Keratinocyte (primary cell): Measurements from ENCODE around the gene ARPC5. TPM values are rescaled to one million over a fixed set of nuclear protein-coding genes. Genes with fewer than 3 reads are reported as not detected.

Source experiments
- DNase-seq: peaks from one replicate; pipeline ENCODE4 v3.0.0-alpha.2; 2011; ENCODE audit warnings: low read depth, missing footprints, low spot score
- FAIRE-seq: peaks from 2 replicates; lab custom pipeline; 2011; peaks lifted over from hg19 to GRCh38; lab: Jason Lieb, UNC
- H2AFZ ChIP-seq: 2 replicates; pipeline ENCODE4 v1.6.0; 2012; ENCODE audit warnings: low read length, control low read depth, inconsistent platforms; ENCODE audit not compliant: control insufficient read depth
- H3K27ac ChIP-seq: 2 replicates; pipeline ENCODE4 v1.5.1; 2011; ENCODE audit warnings: low read length; ENCODE audit not compliant: control insufficient read depth, insufficient read depth
- H3K27me3 ChIP-seq: 3 replicates; pipeline ENCODE4 v1.6.0; 2011; ENCODE audit warnings: low read length; ENCODE audit not compliant: control insufficient read depth, insufficient read depth; ENCODE audit errors: extremely low read depth
- H3K36me3 ChIP-seq, 2 experiments: 2 replicates in 1 of 2; 3 replicates in 1 of 2; pipeline ENCODE4 v1.5.1; 2011; ENCODE audit warnings: low read length in 2 of 2, mild to moderate bottlenecking in 1 of 2; ENCODE audit not compliant: control insufficient read depth in 2 of 2, insufficient read depth in 2 of 2; ENCODE audit errors: extremely low read depth in 1 of 2
- H3K4me1 ChIP-seq: 3 replicates; pipeline ENCODE4 v1.5.1; 2011; ENCODE audit warnings: low read length; ENCODE audit not compliant: control insufficient read depth, insufficient read depth; ENCODE audit errors: extremely low read depth
- H3K4me2 ChIP-seq: 3 replicates; pipeline ENCODE4 v1.6.0; 2011; ENCODE audit warnings: low read depth, low read length; ENCODE audit not compliant: control insufficient read depth, insufficient read depth; ENCODE audit errors: extremely low read depth
- H3K4me3 ChIP-seq, 3 experiments: fragments of 200-600 bp in 1 of 3; sonication (generic) in 1 of 3; 2 replicates in 2 of 3; 3 replicates in 1 of 3; pipeline ENCODE4 v1.5.1; 2011 to 2016; ENCODE audit warnings: low read length in 3 of 3, mild to moderate bottlenecking in 3 of 3, control low read depth in 2 of 3, inconsistent platforms in 1 of 3, low read depth in 1 of 3, mixed read lengths in 1 of 3, mixed run types in 1 of 3, moderate library complexity in 1 of 3; ENCODE audit not compliant: control insufficient read depth in 2 of 3, insufficient read depth in 2 of 3; ENCODE audit errors: extremely low read depth in 1 of 3
- H3K79me2 ChIP-seq: 2 replicates; pipeline ENCODE4 v1.6.0; 2012; ENCODE audit warnings: low read length; ENCODE audit not compliant: control insufficient read depth, insufficient read depth
- H3K9ac ChIP-seq: 3 replicates; pipeline ENCODE4 v1.6.0; 2011; ENCODE audit warnings: low read length; ENCODE audit not compliant: control insufficient read depth, insufficient read depth; ENCODE audit errors: extremely low read depth
- H3K9me1 ChIP-seq: 3 replicates; pipeline ENCODE4 v1.6.0; 2011; ENCODE audit warnings: low read length; ENCODE audit not compliant: control insufficient read depth, insufficient read depth; ENCODE audit errors: extremely low read depth
- H3K9me3 ChIP-seq: 2 replicates; pipeline ENCODE4 v1.5.1; 2012; ENCODE audit warnings: low read depth, low read length; ENCODE audit not compliant: control insufficient read depth
- H4K20me1 ChIP-seq: 3 replicates; pipeline ENCODE4 v1.6.0; 2011; ENCODE audit warnings: low read length; ENCODE audit not compliant: control insufficient read depth, insufficient read depth; ENCODE audit errors: extremely low read depth
- EZH2 ChIP-seq: IDR thresholded peaks from one replicate; pipeline ENCODE4 v1.6.1; 2012; ENCODE audit warnings: inconsistent platforms, mild to moderate bottlenecking, low read length, moderate library complexity
- dilution Hi-C: fragments of 300-500 bp; cut with MboI; formaldehyde crosslinking; loops from one replicate; pipeline ENCODE4 v1.7.0; 2020; ENCODE audit warnings: low sequenced_read_pairs; ENCODE audit not compliant: extremely low pct_ligation_motif_present
- polyA plus RNA-seq, 5 experiments: library from polyadenylated mRNA; depleted of rRNA in 3 of 5; stranded (reverse) in 3 of 5; stranded (forward) in 1 of 5; unstranded in 1 of 5; fragments of >200 nt; gene quantifications; 1 replicate in 1 of 5; 2 replicates in 3 of 5; 3 replicates in 1 of 5; pipeline versions ENCODE4 v1.2.1 to v1.2.3, GENCODE V29; 2011 to 2012; ENCODE audit warnings: missing spikeins in 2 of 5, low read depth in 1 of 5, low replicate concordance in 1 of 5
- TF ChIP-seq, protein P1 (sequence below), 3 experiments: IDR thresholded peaks in 1 of 3; conservative IDR thresholded peaks in 1 of 3; optimal IDR thresholded peaks in 1 of 3; 2 replicates in 2 of 3; 3 replicates in 1 of 3; pipeline versions ENCODE3 to v1.5.1; 2011; ENCODE audit warnings: low read length in 3 of 3, mild to moderate bottlenecking in 3 of 3, moderate library complexity in 2 of 3, control low read depth in 1 of 3, inconsistent platforms in 1 of 3; ENCODE audit not compliant: insufficient read depth in 2 of 3; ENCODE audit errors: extremely low read depth in 1 of 3

ARPC5 gene
- polyA plus RNA-seq, 1 donor (not counting 4 experiments of a cell fraction or from before 2014, with no cell fraction given), result 255 TPM

DNA sequence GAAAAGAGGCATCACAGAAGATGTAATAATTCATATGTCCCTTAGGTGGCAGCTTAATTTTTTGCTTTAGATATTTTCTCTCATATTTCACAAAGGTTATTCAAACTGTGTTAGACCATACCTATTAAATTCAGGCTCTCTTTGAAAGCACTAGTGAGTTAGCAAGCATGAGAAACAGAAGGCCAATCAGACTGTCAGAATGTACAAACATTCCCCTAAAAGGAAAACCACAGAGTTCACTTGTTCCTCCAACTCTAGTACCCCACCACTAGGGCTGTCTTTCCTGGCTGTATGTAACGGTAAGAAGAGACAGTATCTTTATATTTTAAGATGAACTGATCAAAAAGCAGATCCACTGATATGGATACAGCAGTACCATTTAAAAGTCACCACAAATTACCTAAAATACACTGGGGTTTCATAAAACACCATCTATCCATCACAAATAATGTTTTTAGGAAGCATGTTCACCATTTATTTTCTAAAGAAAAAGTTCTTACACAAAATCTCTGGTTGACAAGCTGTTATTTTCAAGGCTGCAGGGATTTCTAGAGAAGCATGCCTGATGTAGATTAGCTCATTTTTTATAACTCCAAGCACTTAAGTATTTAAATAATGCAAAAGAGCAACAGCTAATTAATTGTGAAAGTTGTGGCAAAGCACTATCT lies 1.8 kb downstream of the ARPC5 start:
- H3K4me2 ChIP-seq, result peak overlapping the region; percentile 86
- H3K79me2 ChIP-seq, result peaks cover 41% of the 10 kb centered on the region
- DNase-seq (no peak), FAIRE-seq (peak; percentile 48)
- H3K27ac ChIP-seq, result peak overlapping the region; percentile 84
- dilution Hi-C loops, result no loop called here
- peak overlapping the region; percentile 85 for H3K9ac ChIP-seq
- no peaks in the 10 kb centered on the region for H4K20me1 ChIP-seq
- peak overlapping the region; percentile 73 to 90 (median 81) for H3K4me3 ChIP-seq
- H3K4me1 ChIP-seq, result peaks cover 33% of the 10 kb centered on the region
- H3K9me1 ChIP-seq, result no peaks in the 10 kb centered on the region
- peaks cover 8 to 9% of the 10 kb centered on the region in 2 experiments for H3K36me3 ChIP-seq
- no peak overlapping the region for H2AFZ ChIP-seq
- no peaks in the 10 kb centered on the region for H3K27me3 ChIP-seq
- no peak for TF ChIP-seq EZH2
- TF ChIP-seq, protein P1, sequence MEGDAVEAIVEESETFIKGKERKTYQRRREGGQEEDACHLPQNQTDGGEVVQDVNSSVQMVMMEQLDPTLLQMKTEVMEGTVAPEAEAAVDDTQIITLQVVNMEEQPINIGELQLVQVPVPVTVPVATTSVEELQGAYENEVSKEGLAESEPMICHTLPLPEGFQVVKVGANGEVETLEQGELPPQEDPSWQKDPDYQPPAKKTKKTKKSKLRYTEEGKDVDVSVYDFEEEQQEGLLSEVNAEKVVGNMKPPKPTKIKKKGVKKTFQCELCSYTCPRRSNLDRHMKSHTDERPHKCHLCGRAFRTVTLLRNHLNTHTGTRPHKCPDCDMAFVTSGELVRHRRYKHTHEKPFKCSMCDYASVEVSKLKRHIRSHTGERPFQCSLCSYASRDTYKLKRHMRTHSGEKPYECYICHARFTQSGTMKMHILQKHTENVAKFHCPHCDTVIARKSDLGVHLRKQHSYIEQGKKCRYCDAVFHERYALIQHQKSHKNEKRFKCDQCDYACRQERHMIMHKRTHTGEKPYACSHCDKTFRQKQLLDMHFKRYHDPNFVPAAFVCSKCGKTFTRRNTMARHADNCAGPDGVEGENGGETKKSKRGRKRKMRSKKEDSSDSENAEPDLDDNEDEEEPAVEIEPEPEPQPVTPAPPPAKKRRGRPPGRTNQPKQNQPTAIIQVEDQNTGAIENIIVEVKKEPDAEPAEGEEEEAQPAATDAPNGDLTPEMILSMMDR (optimal IDR thresholded peaks at IDR 0.05 in 1 of 3, IDR thresholded peaks at IDR 0.05 in 1 of 3, conservative IDR thresholded peaks at IDR 0.05 in 1 of 3; ENCODE audit: extremely low read depth in 1 of 3, insufficient read depth in 2 of 3, low read length in 3 of 3), result peak in 2 of 3 experiments; percentile 53 to 71
- no peaks in the 10 kb centered on the region for H3K9me3 ChIP-seq

DNA sequence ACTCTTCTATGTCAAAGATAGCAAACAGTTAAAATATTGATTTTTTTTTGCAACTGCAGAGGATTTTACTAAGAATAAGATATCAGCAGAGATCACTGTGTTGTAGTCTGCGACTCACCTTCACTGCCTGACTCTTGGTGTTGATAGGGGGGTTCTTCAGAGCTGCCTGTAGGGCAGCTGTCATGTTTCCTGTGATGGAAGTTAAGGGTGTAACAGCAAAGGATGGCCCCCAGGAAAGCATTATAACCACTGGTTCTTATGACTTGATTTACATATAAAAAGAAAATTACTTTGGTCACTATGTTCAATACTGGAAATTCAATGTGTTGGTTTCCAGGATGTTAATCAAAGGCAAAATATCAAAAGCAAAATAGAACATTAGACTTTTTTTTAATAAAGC lies 2.6 kb downstream of the ARPC5 start:
- peak overlapping the region; percentile 86 for H3K4me2 ChIP-seq
- peaks cover 36% of the 10 kb centered on the region for H3K4me1 ChIP-seq
- no peak for DNase-seq
- peaks cover 9 to 13% of the 10 kb centered on the region in 2 experiments for H3K36me3 ChIP-seq
- H3K27ac ChIP-seq, result no peak overlapping the region
- no peak for TF ChIP-seq EZH2
- TF ChIP-seq, protein P1 (optimal IDR thresholded peaks at IDR 0.05 in 1 of 3, IDR thresholded peaks at IDR 0.05 in 1 of 3, conservative IDR thresholded peaks at IDR 0.05 in 1 of 3; ENCODE audit: extremely low read depth in 1 of 3, insufficient read depth in 2 of 3, low read length in 3 of 3), result no peak
- H3K4me3 ChIP-seq, result peak overlapping the region; percentile 73 to 90 (median 81)
- no peaks in the 10 kb centered on the region for H3K9me3 ChIP-seq
- H2AFZ ChIP-seq, result no peak overlapping the region
- H3K79me2 ChIP-seq, result peaks cover 41% of the 10 kb centered on the region
- no peaks in the 10 kb centered on the region for H4K20me1 ChIP-seq
- dilution Hi-C loops, result no loop called here
- FAIRE-seq, result no peak
- peak overlapping the region; percentile 85 for H3K9ac ChIP-seq
- no peaks in the 10 kb centered on the region for H3K27me3 ChIP-seq
- no peaks in the 10 kb centered on the region for H3K9me1 ChIP-seq
